ENCODE results near the gene TSPAN15.
A peak's percentile ranks its signal among the peaks of the same experiment; 100 is the strongest.

TSPAN15 gene

GRCh38 chr10:69456880-69457693 is 5.8 kb downstream of the TSPAN15 start:
- H3K36me3 Mint-ChIP-seq (ENCODE audit: insufficient read depth) = no peaks in the 10 kb centered on the region
- H3K4me1 Mint-ChIP-seq = peaks cover 5% of the 10 kb centered on the region
- H3K9me3 Mint-ChIP-seq = no peaks in the 10 kb centered on the region
- H3K27ac Mint-ChIP-seq (ENCODE audit: low read depth) = no peak overlapping the region
- no peak for DNase-seq (ENCODE audit: low spot score in 2 of 2)
- ATAC-seq (replicated peaks; ENCODE audit: extremely low read depth, poor library complexity, severe bottlenecking) = no peak
- no peak overlapping the region for H3K4me3 Mint-ChIP-seq
- H3K27me3 Mint-ChIP-seq = peaks cover 16% of the 10 kb centered on the region

GRCh38 chr10:69457771-69458237 is 6.5 kb downstream of the TSPAN15 start:
- no peak for ATAC-seq (replicated peaks; ENCODE audit: extremely low read depth, poor library complexity, severe bottlenecking)

GRCh38 chr10:69458430-69459100 is 7.3 kb downstream of the TSPAN15 start:
- Mint-ChIP-seq H3K36me3 (ENCODE audit: insufficient read depth) (no peaks in the 10 kb centered on the region), H3K27ac (ENCODE audit: low read depth) (no peak overlapping the region), H3K27me3 (peaks cover 3% of the 10 kb centered on the region), H3K4me3 (no peak overlapping the region), H3K4me1 (no peaks in the 10 kb centered on the region), H3K9me3 (no peaks in the 10 kb centered on the region)
- no peak for ATAC-seq (replicated peaks; ENCODE audit: extremely low read depth, poor library complexity, severe bottlenecking)
- DNase-seq (ENCODE audit: low spot score in 2 of 2) = no peak

More at GRCh38 chr10:69457771-69458237, 6.5 kb downstream of the TSPAN15 start:
- Mint-ChIP-seq H3K4me1 (no peaks in the 10 kb centered on the region), H3K27ac (ENCODE audit: low read depth) (no peak overlapping the region), H3K4me3 (no peak overlapping the region), H3K9me3 (no peaks in the 10 kb centered on the region), H3K27me3 (peaks cover 11% of the 10 kb centered on the region), H3K36me3 (ENCODE audit: insufficient read depth) (no peaks in the 10 kb centered on the region)
- DNase-seq (ENCODE audit: low spot score in 2 of 2) = no peak

- Mint-ChIP-seq H3K27me3 (no peaks in the 10 kb centered on the region), H3K9me3 (no peaks in the 10 kb centered on the region), H3K4me3 (no peak overlapping the region), H3K4me1 (no peaks in the 10 kb centered on the region), H3K27ac (ENCODE audit: low read depth) (peak overlapping the region; percentile 41), H3K36me3 (ENCODE audit: insufficient read depth) (no peaks in the 10 kb centered on the region)
- no peak for DNase-seq (ENCODE audit: low spot score in 2 of 2)
- ATAC-seq (replicated peaks; ENCODE audit: extremely low read depth, poor library complexity, severe bottlenecking) = no peak
Observed at GRCh38 chr10:69459101-69459790, 8.0 kb downstream of the TSPAN15 start.

- Mint-ChIP-seq H3K4me3 (no peak overlapping the region), H3K9me3 (no peaks in the 10 kb centered on the region), H3K27ac (ENCODE audit: low read depth) (peak overlapping the region; percentile 41), H3K4me1 (no peaks in the 10 kb centered on the region), H3K27me3 (no peaks in the 10 kb centered on the region), H3K36me3 (ENCODE audit: insufficient read depth) (no peaks in the 10 kb centered on the region)
- no peak for ATAC-seq (replicated peaks; ENCODE audit: extremely low read depth, poor library complexity, severe bottlenecking)
- no peak for DNase-seq (ENCODE audit: low spot score in 2 of 2)
Observed at GRCh38 chr10:69459893-69460575, 8.8 kb downstream of the TSPAN15 start.

GRCh38 chr10:69460576-69461242 is 9.4 kb downstream of the TSPAN15 start:
- Mint-ChIP-seq H3K27ac (ENCODE audit: low read depth) (no peak overlapping the region), H3K4me1 (no peaks in the 10 kb centered on the region), H3K4me3 (no peak overlapping the region), H3K36me3 (ENCODE audit: insufficient read depth) (no peaks in the 10 kb centered on the region), H3K9me3 (no peaks in the 10 kb centered on the region), H3K27me3 (no peaks in the 10 kb centered on the region)
- ATAC-seq (replicated peaks; ENCODE audit: extremely low read depth, poor library complexity, severe bottlenecking) = no peak
- no peak for DNase-seq (ENCODE audit: low spot score in 2 of 2)

GRCh38 chr10:69461243-69462025 is 10.2 kb downstream of the TSPAN15 start:
- H3K27me3 Mint-ChIP-seq = no peaks in the 10 kb centered on the region
- H3K36me3 Mint-ChIP-seq (ENCODE audit: insufficient read depth) = no peaks in the 10 kb centered on the region
- no peaks in the 10 kb centered on the region for H3K4me1 Mint-ChIP-seq
- ATAC-seq (replicated peaks; ENCODE audit: extremely low read depth, poor library complexity, severe bottlenecking) = no peak
- H3K4me3 Mint-ChIP-seq = no peak overlapping the region
- no peak overlapping the region for H3K27ac Mint-ChIP-seq (ENCODE audit: low read depth)
- DNase-seq (ENCODE audit: low spot score in 2 of 2) = no peak
- no peaks in the 10 kb centered on the region for H3K9me3 Mint-ChIP-seq

- Mint-ChIP-seq H3K36me3 (ENCODE audit: insufficient read depth) (no peaks in the 10 kb centered on the region), H3K4me1 (no peaks in the 10 kb centered on the region), H3K9me3 (no peaks in the 10 kb centered on the region), H3K27me3 (no peaks in the 10 kb centered on the region), H3K4me3 (no peak overlapping the region), H3K27ac (ENCODE audit: low read depth) (no peak overlapping the region)
- DNase-seq (ENCODE audit: low spot score in 2 of 2) = no peak
- no peak for ATAC-seq (replicated peaks; ENCODE audit: extremely low read depth, poor library complexity, severe bottlenecking)
Observed at GRCh38 chr10:69463886-69464285, 12.6 kb downstream of the TSPAN15 start.

GRCh38 chr10:69464401-69464800 is 13.1 kb downstream of the TSPAN15 start:
- no peaks in the 10 kb centered on the region for H3K4me1 Mint-ChIP-seq
- no peak for DNase-seq (ENCODE audit: low spot score in 2 of 2)
- H3K27me3 Mint-ChIP-seq = no peaks in the 10 kb centered on the region
- no peaks in the 10 kb centered on the region for H3K36me3 Mint-ChIP-seq (ENCODE audit: insufficient read depth)
- no peak overlapping the region for H3K4me3 Mint-ChIP-seq
- H3K9me3 Mint-ChIP-seq = no peaks in the 10 kb centered on the region
- no peak overlapping the region for H3K27ac Mint-ChIP-seq (ENCODE audit: low read depth)
- ATAC-seq (replicated peaks; ENCODE audit: extremely low read depth, poor library complexity, severe bottlenecking) = no peak

GRCh38 chr10:69464801-69465401 is 13.6 kb downstream of the TSPAN15 start:
- no peak overlapping the region for H3K27ac Mint-ChIP-seq (ENCODE audit: low read depth)

GRCh38 chr10:69465457-69466157 is 14.3 kb downstream of the TSPAN15 start:
- DNase-seq (ENCODE audit: low spot score in 2 of 2) (no peak), ATAC-seq (replicated peaks; ENCODE audit: extremely low read depth, poor library complexity, severe bottlenecking) (no peak)
- Mint-ChIP-seq H3K4me1 (no peaks in the 10 kb centered on the region), H3K4me3 (no peak overlapping the region), H3K9me3 (no peaks in the 10 kb centered on the region), H3K27me3 (peaks cover 4% of the 10 kb centered on the region), H3K36me3 (ENCODE audit: insufficient read depth) (no peaks in the 10 kb centered on the region), H3K27ac (ENCODE audit: low read depth) (no peak overlapping the region)

More at GRCh38 chr10:69464801-69465401, 13.6 kb downstream of the TSPAN15 start:
- no peaks in the 10 kb centered on the region for H3K4me1 Mint-ChIP-seq
- H3K4me3 Mint-ChIP-seq = no peak overlapping the region
- H3K36me3 Mint-ChIP-seq (ENCODE audit: insufficient read depth) = no peaks in the 10 kb centered on the region
- DNase-seq (ENCODE audit: low spot score in 2 of 2) = no peak
- no peak for ATAC-seq (replicated peaks; ENCODE audit: extremely low read depth, poor library complexity, severe bottlenecking)
- no peaks in the 10 kb centered on the region for H3K9me3 Mint-ChIP-seq
- H3K27me3 Mint-ChIP-seq = no peaks in the 10 kb centered on the region

Data from central memory CD8-positive, alpha-beta T cell (primary cell).